HCT116 (cell line): ENCODE results near the gene ELF5. TPM values are rescaled to one million over a fixed set of nuclear protein-coding genes. Genes with fewer than 3 reads are reported as not detected.
A peak's percentile ranks its signal among the peaks of the same experiment; 100 is the strongest.

Source experiments
- ATAC-seq: fragments of 200-7000 bp; cut with Tn5 transposase; 2 replicates; pipeline ENCODE4 v1.9.1; 2020; ENCODE audit warnings: mild to moderate bottlenecking, moderate library complexity
- BruUV-seq: library from RNA; stranded (reverse); fragments of 400-500 nt; replicated peaks from 2 replicates; lab custom pipeline; 2021; lab: Mats Ljungman, UMichigan
- CTCF ChIA-PET: fragments of 300-600 bp; sonication (Branson Sonifier 250); formaldehyde crosslinking; loops from one replicate; lab custom pipeline; 2021; ENCODE audit warnings: antibody characterized with exemption; lab: Charles Lee
- POLR2A ChIA-PET: fragments of 300-600, 350-600 bp; sonication (Branson Sonifier 250); formaldehyde crosslinking; loops from one replicate; lab custom pipeline; 2021; ENCODE audit warnings: antibody characterized with exemption; lab: Charles Lee
- RAD21 ChIA-PET, 2 experiments: fragments of 300-600 bp; sonication (Branson Sonifier 250); formaldehyde crosslinking; loops; one replicate each; lab custom pipeline; 2023; ENCODE audit warnings: low total read pairs in 2 of 2; ENCODE audit not compliant: uncharacterized antibody in 2 of 2, unreplicated experiment in 2 of 2, low non-redundant PET in 1 of 2; lab: Charles Lee
- DNase-seq: peaks from one replicate; pipeline ENCODE4 v3.0.0-alpha.2; 2010; ENCODE audit warnings: low read depth, low spot score
- H2AFZ ChIP-seq: fragments of 200-600 bp; shearing (Covaris generic), sonication (generic); 2 replicates; pipeline ENCODE4 v1.6.1; 2017; ENCODE audit warnings: low read depth, mixed run types, mixed read lengths, antibody characterized with exemption, low read length; ENCODE audit not compliant: poor library complexity, severe bottlenecking
- H3K27ac ChIP-seq: 2 replicates; pipeline ENCODE4 v1.5.1; 2012; ENCODE audit warnings: low read depth, low read length
- H3K27me3 ChIP-seq: fragments of 200-600 bp; sonication (generic); 2 replicates; pipeline ENCODE4 v1.6.1; 2016; ENCODE audit warnings: mixed run types, low read length, mixed read lengths; ENCODE audit not compliant: insufficient read depth
- H3K36me3 ChIP-seq, 2 experiments: fragments of 200-500 bp in 1 of 2; fragments of 200-600 bp in 1 of 2; sonication (Bioruptor generic) in 1 of 2; sonication (generic) in 1 of 2; 2 replicates each; pipeline versions ENCODE4 v1.5.1 to v1.6.1; 2014 to 2016; ENCODE audit warnings: low read length in 2 of 2, inconsistent platforms in 1 of 2, mixed read lengths in 1 of 2, mixed run types in 1 of 2; ENCODE audit not compliant: insufficient read depth in 2 of 2, control insufficient read depth in 1 of 2
- H3K4me1 ChIP-seq, 2 experiments: fragments of 200-600 bp in 1 of 2; sonication (generic) in 1 of 2; 2 replicates each; pipeline versions ENCODE4 v1.5.1 to v1.6.1; 2012 to 2017; ENCODE audit warnings: low read length in 2 of 2, inconsistent platforms in 1 of 2, mild to moderate bottlenecking in 1 of 2, mixed read lengths in 1 of 2, mixed run types in 1 of 2, moderate library complexity in 1 of 2; ENCODE audit not compliant: insufficient read depth in 2 of 2, control insufficient read depth in 1 of 2
- H3K4me2 ChIP-seq: fragments of 200-600 bp; sonication (generic); 2 replicates; pipeline ENCODE4 v1.6.1; 2017; ENCODE audit warnings: mixed run types, low read length, mixed read lengths
- H3K4me3 ChIP-seq, 2 experiments: fragments of 200-600 bp in 1 of 2; sonication (generic) in 1 of 2; replicated peaks in 1 of 2; 2 replicates each; pipeline ENCODE4 v1.5.1; 2011 to 2016; ENCODE audit warnings: low read length in 2 of 2, control low read depth in 1 of 2, low read depth in 1 of 2, mild to moderate bottlenecking in 1 of 2, mixed read lengths in 1 of 2, mixed run types in 1 of 2
- H3K79me2 ChIP-seq: fragments of 200-600 bp; sonication (generic); 2 replicates; pipeline ENCODE4 v1.6.1; 2017; ENCODE audit warnings: mild to moderate bottlenecking, mixed run types, low read length, moderate library complexity, mixed read lengths; ENCODE audit not compliant: insufficient read depth
- H3K9ac ChIP-seq: fragments of 200-600 bp; sonication (generic); 2 replicates; pipeline ENCODE4 v1.6.1; 2016; ENCODE audit warnings: low read length, mixed read lengths
- H3K9me2 ChIP-seq: fragments of 200-600 bp; sonication (generic), shearing (Covaris generic); 2 replicates; pipeline ENCODE4 v1.6.1; 2017; ENCODE audit warnings: mixed run types, mild to moderate bottlenecking, moderate library complexity; ENCODE audit not compliant: insufficient read depth
- H3K9me3 ChIP-seq, 2 experiments: fragments of 200-500 bp in 1 of 2; fragments of 200-600 bp in 1 of 2; sonication (Bioruptor generic) in 1 of 2; sonication (generic) in 1 of 2; 2 replicates each; pipeline ENCODE4 v1.6.1; 2014 to 2017; ENCODE audit warnings: low read length in 2 of 2, mixed read lengths in 2 of 2, inconsistent platforms in 1 of 2, low read depth in 1 of 2, mild to moderate bottlenecking in 1 of 2, mixed run types in 1 of 2, moderate library complexity in 1 of 2; ENCODE audit not compliant: control insufficient read depth in 1 of 2, insufficient read depth in 1 of 2
- H4K20me1 ChIP-seq: fragments of 200-600 bp; sonication (generic), shearing (Covaris generic); 2 replicates; pipeline ENCODE4 v1.6.1; 2017; ENCODE audit warnings: mixed run types, mild to moderate bottlenecking, moderate library complexity; ENCODE audit not compliant: insufficient read depth
- CEBPB ChIP-seq: IDR thresholded peaks from 2 replicates; pipeline ENCODE4 v1.6.1; 2012; ENCODE audit warnings: low read depth
- ELF1 ChIP-seq: IDR thresholded peaks from 2 replicates; pipeline ENCODE4 v1.6.1; 2012; ENCODE audit warnings: low read depth, borderline replicate concordance
- EZH2 ChIP-seq: fragments of 200-600 bp; sonication (generic); IDR thresholded peaks from 2 replicates; pipeline ENCODE4 v1.6.1; 2017; ENCODE audit warnings: antibody characterized with exemption, mixed run types
- POLR2A ChIP-seq: IDR thresholded peaks from 2 replicates; pipeline ENCODE4 v1.7.0; 2011; ENCODE audit warnings: borderline replicate concordance; ENCODE audit not compliant: insufficient read depth, insufficient read length; ENCODE audit errors: extremely low read depth
- POLR2AphosphoS5 ChIP-seq: IDR thresholded peaks from 2 replicates; pipeline ENCODE4 v1.6.1; 2011; ENCODE audit warnings: mild to moderate bottlenecking, low read depth, low read length, moderate library complexity
- RAD21 ChIP-seq: IDR thresholded peaks from 2 replicates; pipeline ENCODE4 v1.6.1; 2012; ENCODE audit warnings: low read depth, mild to moderate bottlenecking
- SIN3A ChIP-seq: IDR thresholded peaks from 2 replicates; pipeline ENCODE4 v1.6.1; 2012; ENCODE audit warnings: low read depth
- SRF ChIP-seq: IDR thresholded peaks from 2 replicates; pipeline ENCODE4 v1.6.1; 2012; ENCODE audit warnings: low read depth
- intact Hi-C: fragments of 100-400 bp; cut with micrococcal nuclease; formaldehyde crosslinking; loops from 2 replicates; pipeline ENCODE4 v1.10.0; 2022
- total RNA-seq: library from RNA; stranded (reverse); gene quantifications from one replicate; pipeline ENCODE4 v1.2.1, GENCODE V29; 2021; ENCODE audit not compliant: unreplicated experiment
- TF ChIP-seq, protein P1 (sequence below), 3 experiments: fragments of 200-600 bp in 1 of 3; sonication (generic) in 1 of 3; IDR thresholded peaks in 2 of 3; conservative IDR thresholded peaks in 1 of 3; 2 replicates each; pipeline ENCODE4 v1.5.1; 2012 to 2017; ENCODE audit warnings: low read depth in 2 of 3, low read length in 2 of 3, antibody characterized with exemption in 1 of 3, borderline replicate concordance in 1 of 3, control low read depth in 1 of 3, mild to moderate bottlenecking in 1 of 3, mixed read lengths in 1 of 3, mixed run types in 1 of 3, moderate library complexity in 1 of 3; ENCODE audit not compliant: insufficient read depth in 1 of 3

Gene ELF5
- total RNA-seq, 1 experiment from 2014 or later: 0.32 TPM

GRCh38 chr11:34468209-34468841, 45.3 kb downstream of the ELF5 start:
- RAD21 ChIA-PET: interaction anchor here (0.7 to 1.3 kb wide), 4 partner anchors 102 to 421 kb away, joined by 3 to 6 read pairs (median 4); no protein-coding TSS in a partner anchor
- intact Hi-C loops: loop anchor here (1.0 to 2.0 kb wide), 2 partner anchors 102 to 294 kb away; no protein-coding TSS in a partner anchor
- H3K4me3 ChIP-seq: no peak overlapping the region
- DNase-seq (peak; percentile 28), ATAC-seq (peak; percentile 81)
- H3K27ac ChIP-seq: no peak overlapping the region
- BruUV-seq: no TSS peak
- POLR2A ChIA-PET: no interaction called here
- no peak overlapping the region for H3K4me2 ChIP-seq
- H2AFZ ChIP-seq: no peak overlapping the region
- TF ChIP-seq EZH2 (no peak), POLR2A (no peak), SRF (no peak), RAD21 (peak; percentile 79), POLR2AphosphoS5 (no peak), ELF1 (no peak), CEBPB (no peak), SIN3A (no peak)
- TF ChIP-seq, protein P1, sequence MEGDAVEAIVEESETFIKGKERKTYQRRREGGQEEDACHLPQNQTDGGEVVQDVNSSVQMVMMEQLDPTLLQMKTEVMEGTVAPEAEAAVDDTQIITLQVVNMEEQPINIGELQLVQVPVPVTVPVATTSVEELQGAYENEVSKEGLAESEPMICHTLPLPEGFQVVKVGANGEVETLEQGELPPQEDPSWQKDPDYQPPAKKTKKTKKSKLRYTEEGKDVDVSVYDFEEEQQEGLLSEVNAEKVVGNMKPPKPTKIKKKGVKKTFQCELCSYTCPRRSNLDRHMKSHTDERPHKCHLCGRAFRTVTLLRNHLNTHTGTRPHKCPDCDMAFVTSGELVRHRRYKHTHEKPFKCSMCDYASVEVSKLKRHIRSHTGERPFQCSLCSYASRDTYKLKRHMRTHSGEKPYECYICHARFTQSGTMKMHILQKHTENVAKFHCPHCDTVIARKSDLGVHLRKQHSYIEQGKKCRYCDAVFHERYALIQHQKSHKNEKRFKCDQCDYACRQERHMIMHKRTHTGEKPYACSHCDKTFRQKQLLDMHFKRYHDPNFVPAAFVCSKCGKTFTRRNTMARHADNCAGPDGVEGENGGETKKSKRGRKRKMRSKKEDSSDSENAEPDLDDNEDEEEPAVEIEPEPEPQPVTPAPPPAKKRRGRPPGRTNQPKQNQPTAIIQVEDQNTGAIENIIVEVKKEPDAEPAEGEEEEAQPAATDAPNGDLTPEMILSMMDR (IDR thresholded peaks at IDR 0.05 in 2 of 3, conservative IDR thresholded peaks at IDR 0.05 in 1 of 3; ENCODE audit: borderline replicate concordance in 1 of 3, insufficient read depth in 1 of 3, low read depth in 2 of 3, low read length in 2 of 3): peak; percentile 78 to 87 (median 82)
- no peaks in the 10 kb centered on the region for H4K20me1 ChIP-seq
- no peak overlapping the region for H3K9ac ChIP-seq
- CTCF ChIA-PET: interaction anchor here (0.8 to 2.9 kb wide), 9 partner anchors 9 to 480 kb away, joined by 3 to 37 read pairs (median 4); partner anchors contain the start of gene CAT
- H3K27me3 ChIP-seq: no peaks in the 10 kb centered on the region
- H3K9me2 ChIP-seq: no peaks in the 10 kb centered on the region
- peaks cover 22 to 34% of the 10 kb centered on the region in 2 experiments; a peak in 3 of 4 replicates for H3K36me3 ChIP-seq
- no peaks in the 10 kb centered on the region for H3K4me1 ChIP-seq
- no peaks in the 10 kb centered on the region for H3K9me3 ChIP-seq
- no peaks in the 10 kb centered on the region for H3K79me2 ChIP-seq
